HCT116 (cell line): Measurements from ENCODE around the gene NFATC1. TPM values are rescaled to one million over a fixed set of nuclear protein-coding genes. Genes with fewer than 3 reads are reported as not detected.

Experiments used
- ATAC-seq: fragments of 200-7000 bp; cut with Tn5 transposase; 2 replicates; pipeline ENCODE4 v1.9.1; 2020; ENCODE audit warnings: mild to moderate bottlenecking, moderate library complexity
- BruUV-seq: library from RNA; stranded (reverse); fragments of 400-500 nt; replicated peaks from 2 replicates; lab custom pipeline; 2021; lab: Mats Ljungman, UMichigan
- CTCF ChIA-PET: fragments of 300-600 bp; sonication (Branson Sonifier 250); formaldehyde crosslinking; loops from one replicate; lab custom pipeline; 2021; ENCODE audit warnings: antibody characterized with exemption; lab: Charles Lee
- POLR2A ChIA-PET: fragments of 300-600, 350-600 bp; sonication (Branson Sonifier 250); formaldehyde crosslinking; loops from one replicate; lab custom pipeline; 2021; ENCODE audit warnings: antibody characterized with exemption; lab: Charles Lee
- RAD21 ChIA-PET, 2 experiments: fragments of 300-600 bp; sonication (Branson Sonifier 250); formaldehyde crosslinking; loops; one replicate each; lab custom pipeline; 2023; ENCODE audit warnings: low total read pairs in 2 of 2; ENCODE audit not compliant: uncharacterized antibody in 2 of 2, unreplicated experiment in 2 of 2, low non-redundant PET in 1 of 2; lab: Charles Lee
- DNase-seq: peaks from one replicate; pipeline ENCODE4 v3.0.0-alpha.2; 2010; ENCODE audit warnings: low read depth, low spot score
- H2AFZ ChIP-seq: fragments of 200-600 bp; shearing (Covaris generic), sonication (generic); 2 replicates; pipeline ENCODE4 v1.6.1; 2017; ENCODE audit warnings: low read depth, mixed run types, mixed read lengths, antibody characterized with exemption, low read length; ENCODE audit not compliant: poor library complexity, severe bottlenecking
- H3K27ac ChIP-seq: 2 replicates; pipeline ENCODE4 v1.5.1; 2012; ENCODE audit warnings: low read depth, low read length
- H3K27me3 ChIP-seq: fragments of 200-600 bp; sonication (generic); 2 replicates; pipeline ENCODE4 v1.6.1; 2016; ENCODE audit warnings: mixed run types, low read length, mixed read lengths; ENCODE audit not compliant: insufficient read depth
- H3K36me3 ChIP-seq, 2 experiments: fragments of 200-500 bp in 1 of 2; fragments of 200-600 bp in 1 of 2; sonication (Bioruptor generic) in 1 of 2; sonication (generic) in 1 of 2; 2 replicates each; pipeline versions ENCODE4 v1.5.1 to v1.6.1; 2014 to 2016; ENCODE audit warnings: low read length in 2 of 2, inconsistent platforms in 1 of 2, mixed read lengths in 1 of 2, mixed run types in 1 of 2; ENCODE audit not compliant: insufficient read depth in 2 of 2, control insufficient read depth in 1 of 2
- H3K4me1 ChIP-seq, 2 experiments: fragments of 200-600 bp in 1 of 2; sonication (generic) in 1 of 2; 2 replicates each; pipeline versions ENCODE4 v1.5.1 to v1.6.1; 2012 to 2017; ENCODE audit warnings: low read length in 2 of 2, inconsistent platforms in 1 of 2, mild to moderate bottlenecking in 1 of 2, mixed read lengths in 1 of 2, mixed run types in 1 of 2, moderate library complexity in 1 of 2; ENCODE audit not compliant: insufficient read depth in 2 of 2, control insufficient read depth in 1 of 2
- H3K4me2 ChIP-seq: fragments of 200-600 bp; sonication (generic); 2 replicates; pipeline ENCODE4 v1.6.1; 2017; ENCODE audit warnings: mixed run types, low read length, mixed read lengths
- H3K4me3 ChIP-seq, 2 experiments: fragments of 200-600 bp in 1 of 2; sonication (generic) in 1 of 2; replicated peaks in 1 of 2; 2 replicates each; pipeline ENCODE4 v1.5.1; 2011 to 2016; ENCODE audit warnings: low read length in 2 of 2, control low read depth in 1 of 2, low read depth in 1 of 2, mild to moderate bottlenecking in 1 of 2, mixed read lengths in 1 of 2, mixed run types in 1 of 2
- H3K79me2 ChIP-seq: fragments of 200-600 bp; sonication (generic); 2 replicates; pipeline ENCODE4 v1.6.1; 2017; ENCODE audit warnings: mild to moderate bottlenecking, mixed run types, low read length, moderate library complexity, mixed read lengths; ENCODE audit not compliant: insufficient read depth
- H3K9ac ChIP-seq: fragments of 200-600 bp; sonication (generic); 2 replicates; pipeline ENCODE4 v1.6.1; 2016; ENCODE audit warnings: low read length, mixed read lengths
- H3K9me2 ChIP-seq: fragments of 200-600 bp; sonication (generic), shearing (Covaris generic); 2 replicates; pipeline ENCODE4 v1.6.1; 2017; ENCODE audit warnings: mixed run types, mild to moderate bottlenecking, moderate library complexity; ENCODE audit not compliant: insufficient read depth
- H3K9me3 ChIP-seq, 2 experiments: fragments of 200-500 bp in 1 of 2; fragments of 200-600 bp in 1 of 2; sonication (Bioruptor generic) in 1 of 2; sonication (generic) in 1 of 2; 2 replicates each; pipeline ENCODE4 v1.6.1; 2014 to 2017; ENCODE audit warnings: low read length in 2 of 2, mixed read lengths in 2 of 2, inconsistent platforms in 1 of 2, low read depth in 1 of 2, mild to moderate bottlenecking in 1 of 2, mixed run types in 1 of 2, moderate library complexity in 1 of 2; ENCODE audit not compliant: control insufficient read depth in 1 of 2, insufficient read depth in 1 of 2
- H4K20me1 ChIP-seq: fragments of 200-600 bp; sonication (generic), shearing (Covaris generic); 2 replicates; pipeline ENCODE4 v1.6.1; 2017; ENCODE audit warnings: mixed run types, mild to moderate bottlenecking, moderate library complexity; ENCODE audit not compliant: insufficient read depth
- ATF3 ChIP-seq: IDR thresholded peaks from 2 replicates; pipeline ENCODE4 v1.6.1; 2012
- CBX3 ChIP-seq: IDR thresholded peaks from 2 replicates; pipeline ENCODE4 v1.6.1; 2012; ENCODE audit warnings: low read depth
- CTCF ChIP-seq, 3 experiments: fragments of 200-600 bp in 1 of 3; sonication (generic) in 1 of 3; IDR thresholded peaks in 2 of 3; conservative IDR thresholded peaks in 1 of 3; 2 replicates each; pipeline ENCODE4 v1.5.1; 2012 to 2017; ENCODE audit warnings: low read depth in 2 of 3, low read length in 2 of 3, antibody characterized with exemption in 1 of 3, borderline replicate concordance in 1 of 3, control low read depth in 1 of 3, mild to moderate bottlenecking in 1 of 3, mixed read lengths in 1 of 3, mixed run types in 1 of 3, moderate library complexity in 1 of 3; ENCODE audit not compliant: insufficient read depth in 1 of 3
- EGR1 ChIP-seq: IDR thresholded peaks from 2 replicates; pipeline ENCODE4 v1.6.1; 2012; ENCODE audit warnings: low read depth
- ELF1 ChIP-seq: IDR thresholded peaks from 2 replicates; pipeline ENCODE4 v1.6.1; 2012; ENCODE audit warnings: low read depth, borderline replicate concordance
- EZH2 ChIP-seq: fragments of 200-600 bp; sonication (generic); IDR thresholded peaks from 2 replicates; pipeline ENCODE4 v1.6.1; 2017; ENCODE audit warnings: antibody characterized with exemption, mixed run types
- JUND ChIP-seq: IDR thresholded peaks from 2 replicates; pipeline ENCODE4 v1.6.1; 2012
- MAX ChIP-seq: IDR thresholded peaks from 2 replicates; pipeline ENCODE4 v1.6.1; 2012
- POLR2A ChIP-seq: IDR thresholded peaks from 2 replicates; pipeline ENCODE4 v1.7.0; 2011; ENCODE audit warnings: borderline replicate concordance; ENCODE audit not compliant: insufficient read depth, insufficient read length; ENCODE audit errors: extremely low read depth
- POLR2AphosphoS5 ChIP-seq: IDR thresholded peaks from 2 replicates; pipeline ENCODE4 v1.6.1; 2011; ENCODE audit warnings: mild to moderate bottlenecking, low read depth, low read length, moderate library complexity
- REST ChIP-seq: IDR thresholded peaks from 2 replicates; pipeline ENCODE4 v1.6.1; 2012; ENCODE audit warnings: low read depth
- SIN3A ChIP-seq: IDR thresholded peaks from 2 replicates; pipeline ENCODE4 v1.6.1; 2012; ENCODE audit warnings: low read depth
- SP1 ChIP-seq: IDR thresholded peaks from 2 replicates; pipeline ENCODE4 v1.6.1; 2012; ENCODE audit warnings: low read depth
- YY1 ChIP-seq: IDR thresholded peaks from 2 replicates; pipeline ENCODE4 v1.6.1; 2011; ENCODE audit warnings: low read length, low read depth, moderate library complexity, mild to moderate bottlenecking; ENCODE audit not compliant: insufficient replicate concordance; ENCODE audit errors: extremely low read depth
- ZFX ChIP-seq: fragments of 450-650 bp; IDR thresholded peaks from 2 replicates; pipeline ENCODE4 v1.6.1; 2017
- intact Hi-C: fragments of 100-400 bp; cut with micrococcal nuclease; formaldehyde crosslinking; loops from 2 replicates; pipeline ENCODE4 v1.10.0; 2022
- total RNA-seq: library from RNA; stranded (reverse); gene quantifications from one replicate; pipeline ENCODE4 v1.2.1, GENCODE V29; 2021; ENCODE audit not compliant: unreplicated experiment

Gene NFATC1
- total RNA-seq, 1 experiment from 2014 or later: 20.8 TPM

- no peaks in the 10 kb centered on the region; a peak in 1 of 4 replicates for H3K36me3 ChIP-seq
- no peak for ATAC-seq
- H3K9ac ChIP-seq: no peak overlapping the region
- H3K4me3 ChIP-seq: no peak overlapping the region
- DNase-seq: no peak
- no peaks in the 10 kb centered on the region for H3K27me3 ChIP-seq
- H4K20me1 ChIP-seq: no peaks in the 10 kb centered on the region
- intact Hi-C loops: no loop called here
- no peaks in the 10 kb centered on the region for H3K9me2 ChIP-seq
- BruUV-seq: no TSS peak
- ChIA-PET RAD21 (no interaction called here), POLR2A (no interaction called here), CTCF (no interaction called here)
- no peaks in the 10 kb centered on the region for H3K9me3 ChIP-seq
- TF ChIP-seq JUND: no peak
- no peak for TF ChIP-seq EZH2
- TF ChIP-seq SIN3A: no peak
- no peak for TF ChIP-seq CBX3
- TF ChIP-seq POLR2AphosphoS5: no peak
- no peak overlapping the region for H2AFZ ChIP-seq
- no peak overlapping the region for H3K4me2 ChIP-seq
- H3K79me2 ChIP-seq: peaks cover 8% of the 10 kb centered on the region; the same call in 1 of the 2 replicates
- no peaks in the 10 kb centered on the region for H3K4me1 ChIP-seq
- no peak overlapping the region for H3K27ac ChIP-seq
These were observed 34.1 kb downstream of the NFATC1 start for GRCh38 chr18:79429785-79430281.

GRCh38 chr18:79432376-79433120 lies 36.8 kb downstream of the NFATC1 start:
- H3K9me2 ChIP-seq: no peaks in the 10 kb centered on the region
- H4K20me1 ChIP-seq: no peaks in the 10 kb centered on the region
- ATAC-seq (no peak), DNase-seq (no peak)
- POLR2A ChIA-PET: no interaction called here
- CTCF ChIA-PET: no interaction called here
- no peaks in the 10 kb centered on the region for H3K36me3 ChIP-seq
- H3K9me3 ChIP-seq: no peaks in the 10 kb centered on the region
- no peak overlapping the region for H3K27ac ChIP-seq
- RAD21 ChIA-PET: no interaction called here
- H3K4me3 ChIP-seq: no peak overlapping the region
- H3K4me1 ChIP-seq: no peaks in the 10 kb centered on the region
- intact Hi-C loops: no loop called here
- H3K4me2 ChIP-seq: no peak overlapping the region
- H2AFZ ChIP-seq: no peak overlapping the region
- peaks cover 8% of the 10 kb centered on the region; the same call in 1 of the 2 replicates for H3K79me2 ChIP-seq
- no peak overlapping the region for H3K9ac ChIP-seq
- H3K27me3 ChIP-seq: no peaks in the 10 kb centered on the region
- BruUV-seq: no TSS peak
- TF ChIP-seq ELF1 (no peak), POLR2AphosphoS5 (no peak), EGR1 (no peak), ATF3 (no peak), POLR2A (no peak), CTCF (IDR thresholded peaks at IDR 0.05 in 2 of 3, conservative IDR thresholded peaks at IDR 0.05 in 1 of 3; ENCODE audit: borderline replicate concordance in 1 of 3, insufficient read depth in 1 of 3, low read depth in 2 of 3, low read length in 2 of 3) (no peak), SP1 (no peak), YY1 (no peak), REST (no peak), MAX (no peak), EZH2 (no peak), ZFX (no peak)
